Thyroid gland (tissue), 4 donors: Measurements from ENCODE around the gene SERPINA5.

Experiments
- CTCF ChIP-seq, 6 experiments: fragments of 200-600 bp in 3 of 6; fragments of 450-650 bp in 3 of 6; sonication (generic) in 3 of 6; IDR thresholded peaks; one replicate each; pipeline ENCODE4 v1.5.1; 2016 to 2019; ENCODE audit warnings: antibody characterized with exemption in 6 of 6, mild to moderate bottlenecking in 2 of 6, inconsistent platforms in 1 of 6, moderate library complexity in 1 of 6
- POLR2A ChIP-seq, 2 donors: fragments of 450-650 bp; IDR thresholded peaks; one replicate each; pipeline ENCODE4 v1.6.1; 2017; ENCODE audit warnings: antibody characterized with exemption in 2 of 2, mild to moderate bottlenecking in 2 of 2, moderate library complexity in 1 of 2

DNA sequence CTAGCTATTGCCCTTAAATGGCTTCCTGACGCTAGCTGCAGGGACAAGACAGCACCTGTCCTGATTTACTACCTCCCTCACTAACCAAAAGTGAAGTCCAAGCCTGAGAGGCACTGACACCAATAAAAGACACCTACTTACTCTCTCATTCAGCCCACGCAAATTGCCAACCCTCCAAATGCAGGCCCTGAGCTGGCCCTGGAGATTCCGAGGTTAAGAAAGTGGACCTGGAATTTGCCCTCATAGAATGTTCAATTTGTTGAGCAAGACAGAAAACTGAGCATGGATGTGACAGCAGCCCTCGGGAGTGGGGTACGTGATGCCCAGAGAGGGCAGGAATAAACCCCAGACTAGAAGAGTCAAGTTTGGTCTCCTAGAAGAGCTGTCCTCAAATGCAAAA lies 47.4 kb downstream of the SERPINA5 start:
- TF ChIP-seq CTCF (IDR thresholded peaks at IDR 0.05) (no peak), POLR2A (IDR thresholded peaks at IDR 0.05) (no peak)
